Immature natural killer cell (primary cell): Measurements from ENCODE around the gene LIPA. TPM values are rescaled to one million over a fixed set of nuclear protein-coding genes. Genes with fewer than 3 reads are reported as not detected.
"Not testable (repeated sequence)": the region's sequence is repeated elsewhere in the genome, so short reads cannot be mapped to it uniquely, and the experiment has no call there.

ENCODE experiments used
- DNase-seq, 3 donors: peaks; one replicate each; pipeline ENCODE4 v3.0.0; 2022; ENCODE audit warnings: mixed read lengths in 1 of 3
- H3K27ac Mint-ChIP-seq, 6 donors: one replicate each; pipeline ENCODE4 v1.8.0; 2020; ENCODE audit warnings: mixed read lengths in 6 of 6, mild to moderate bottlenecking in 5 of 6, inconsistent platforms in 4 of 6, moderate library complexity in 3 of 6
- H3K27me3 Mint-ChIP-seq, 3 donors: one replicate each; pipeline ENCODE4 v1.8.0; 2020 to 2021; ENCODE audit warnings: low read depth in 3 of 3, mild to moderate bottlenecking in 3 of 3, mixed read lengths in 3 of 3, moderate library complexity in 3 of 3, inconsistent platforms in 1 of 3
- H3K36me3 Mint-ChIP-seq, 3 donors: one replicate each; pipeline ENCODE4 v1.8.0; 2020; ENCODE audit warnings: mixed read lengths in 3 of 3, inconsistent platforms in 2 of 3, mild to moderate bottlenecking in 2 of 3
- H3K4me1 Mint-ChIP-seq, 2 donors: one replicate each; pipeline ENCODE4 v1.8.0; 2020; ENCODE audit warnings: inconsistent platforms in 2 of 2, mild to moderate bottlenecking in 2 of 2, mixed read lengths in 2 of 2, moderate library complexity in 1 of 2
- H3K4me3 Mint-ChIP-seq, 5 donors: one replicate each; pipeline ENCODE4 v1.8.0; 2020; ENCODE audit warnings: mild to moderate bottlenecking in 5 of 5, mixed read lengths in 5 of 5, inconsistent platforms in 3 of 5, moderate library complexity in 3 of 5
- H3K9me3 Mint-ChIP-seq, 6 donors: one replicate each; pipeline ENCODE4 v1.8.0; 2020; ENCODE audit warnings: mild to moderate bottlenecking in 6 of 6, mixed read lengths in 6 of 6, inconsistent platforms in 4 of 6, moderate library complexity in 3 of 6
- polyA plus RNA-seq, 3 donors: library from polyadenylated mRNA; unstranded; fragments of 300-500 nt; fragmentation: Illumina TruSeq; gene quantifications; one replicate each; pipeline ENCODE4 v1.2.3, GENCODE V29; 2021

The LIPA gene
- polyA plus RNA-seq = 100 to 1,000 TPM; 120 to 196 (median 125) TPM

DNA sequence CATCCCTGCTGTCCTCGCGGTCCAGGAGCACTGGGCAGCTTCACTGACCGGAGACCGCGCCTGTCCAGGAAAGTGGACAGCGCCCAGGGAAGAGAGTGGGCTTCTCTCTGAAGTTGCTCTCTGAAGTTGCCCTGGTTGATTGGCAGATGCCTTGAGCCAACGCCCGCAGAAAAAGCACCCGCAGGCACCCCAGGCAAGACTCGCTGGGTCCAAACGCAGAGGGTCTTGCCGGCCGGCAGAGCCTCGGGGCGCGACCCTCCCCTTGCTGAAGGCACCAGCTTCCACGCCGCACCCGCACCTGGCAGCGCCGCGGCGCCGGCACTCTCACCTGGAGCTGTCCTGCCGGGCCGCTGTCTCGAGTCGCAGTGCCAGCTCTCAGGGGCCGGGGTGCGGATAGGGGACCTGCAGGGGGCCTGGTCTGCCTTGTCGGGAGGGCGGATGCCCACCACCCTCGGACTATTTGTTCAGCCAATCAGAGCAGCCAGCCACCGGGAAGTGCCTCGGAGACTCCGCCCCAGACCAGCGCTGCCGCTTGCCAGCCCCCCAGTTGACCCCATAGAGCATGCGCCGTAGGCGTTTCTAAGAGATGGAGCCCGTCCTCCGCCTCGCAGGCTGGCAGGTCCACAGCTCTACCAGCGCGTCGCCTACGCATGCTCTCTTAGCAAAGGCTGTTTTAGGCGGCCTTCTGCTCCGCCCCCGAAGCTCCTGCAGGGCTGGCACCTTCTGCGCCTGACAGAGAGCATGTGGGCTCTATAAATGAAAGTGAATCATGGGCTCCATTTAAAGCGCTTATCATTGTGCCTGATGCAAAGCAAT lies at the start of gene LIPA:
Gene LIPA (minus strand): TSS at position 367 of the 816 bp plus-strand sequence. CDS start 4,127 bp downstream, outside the sequence.
- H3K27ac Mint-ChIP-seq = peak within 1 kb of the TSS; percentile 79 to 86 (median 81)
- no peaks in the 10 kb centered on the region for H3K36me3 Mint-ChIP-seq
- H3K9me3 Mint-ChIP-seq = peaks cover 0 to 2% (median 0%) of the 10 kb centered on the region in 6 donors
- peak; percentile 96 to 98 (median 97) for DNase-seq
- H3K4me1 Mint-ChIP-seq = peaks cover 15 to 30% of the 10 kb centered on the region in 2 donors
- H3K4me3 Mint-ChIP-seq = peak within 1 kb of the TSS; percentile 88 to 90 (median 88)
- H3K27me3 Mint-ChIP-seq = peaks cover 0 to 5% (median 1%) of the 10 kb centered on the region in 3 donors

DNA sequence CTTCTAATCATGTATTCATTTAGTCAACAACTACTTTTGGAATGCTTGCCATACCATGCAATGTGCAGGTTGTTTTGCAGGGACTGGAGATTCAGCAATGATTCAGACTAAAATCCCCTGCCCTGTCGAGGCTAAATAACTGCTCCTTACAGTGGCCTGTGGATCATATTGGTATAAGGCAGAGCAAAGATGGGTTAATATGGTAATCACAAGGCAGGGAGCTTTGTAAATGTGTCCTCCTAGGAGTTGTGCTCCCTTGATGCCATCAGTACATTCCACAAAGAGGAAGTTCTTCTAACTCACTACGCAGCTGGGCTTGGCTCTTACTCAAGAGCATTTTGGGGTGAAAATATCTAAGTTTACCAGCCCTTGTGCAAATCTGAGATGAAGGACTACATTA lies 49.7 kb upstream of the LIPA start:
- Mint-ChIP-seq H3K27ac (peak overlapping the region; percentile 96 to 99 (median 98)), H3K36me3 (peaks cover 8 to 25% (median 24%) of the 10 kb centered on the region in 3 donors), H3K4me3 (peak overlapping the region; percentile 82 to 97 (median 96)), H3K4me1 (peaks cover 50 to 64% of the 10 kb centered on the region in 2 donors), H3K27me3 (peaks cover 0 to 6% (median 5%) of the 10 kb centered on the region in 3 donors), H3K9me3 (peaks cover 0 to 6% (median 0%) of the 10 kb centered on the region in 6 donors)
- DNase-seq = no peak

DNA sequence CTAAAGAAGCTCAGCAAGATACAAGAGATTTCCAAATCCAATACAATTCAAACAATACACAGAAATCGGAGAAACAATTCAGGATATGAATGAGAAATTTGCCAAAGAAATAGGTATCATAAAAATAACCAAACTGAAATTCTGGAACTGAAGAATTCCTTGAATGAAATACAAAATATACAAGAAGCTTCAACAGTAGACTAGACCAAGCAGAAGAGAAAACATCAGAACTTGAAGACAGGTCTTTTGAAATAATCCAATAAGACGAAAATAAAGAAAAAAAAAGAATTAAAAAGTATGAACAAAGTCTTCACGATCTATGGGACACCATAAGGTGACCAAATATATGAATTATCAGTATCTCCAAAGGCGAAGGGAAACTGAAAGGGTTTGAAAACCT lies 47.5 kb upstream of the LIPA start:
- Mint-ChIP-seq H3K27ac (peak overlapping the region in 1 of 6 donors; percentile 2), H3K4me1 (peaks cover 51 to 58% of the 10 kb centered on the region in 2 donors), H3K9me3 (peaks cover 0 to 6% (median 0%) of the 10 kb centered on the region in 6 donors), H3K36me3 (peaks cover 0 to 6% (median 6%) of the 10 kb centered on the region in 3 donors), H3K4me3 (no peak overlapping the region), H3K27me3 (peaks cover 0 to 7% (median 6%) of the 10 kb centered on the region in 3 donors)
- no peak for DNase-seq

DNA sequence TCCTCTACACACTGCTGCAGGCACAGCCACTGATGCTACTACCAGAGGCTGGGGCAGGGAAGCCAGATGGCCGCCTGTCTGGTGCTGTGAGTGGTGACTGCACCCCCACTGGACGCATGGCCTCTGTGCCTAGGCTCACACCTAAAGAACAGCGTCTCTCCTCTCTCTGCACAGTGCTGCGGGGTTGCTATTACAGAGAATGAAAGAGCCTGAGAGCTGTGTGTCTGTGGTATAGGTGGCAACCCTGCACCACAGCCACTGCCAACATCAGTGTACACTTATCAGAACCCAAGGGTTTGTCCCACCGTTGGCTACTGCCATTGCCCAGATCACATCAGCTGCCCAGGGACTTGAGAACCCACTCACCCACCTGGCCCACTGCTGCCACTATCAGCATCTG lies 46.2 kb upstream of the LIPA start:
- Mint-ChIP-seq H3K36me3 (peaks cover 0 to 3% (median 0%) of the 10 kb centered on the region in 3 donors), H3K9me3 (peaks cover 0 to 6% (median 0%) of the 10 kb centered on the region in 6 donors), H3K4me3 (no peak overlapping the region), H3K4me1 (peaks cover 41 to 50% of the 10 kb centered on the region in 2 donors), H3K27ac (peak overlapping the region in 3 of 6 donors; percentile 5 to 47 (median 42)), H3K27me3 (peaks cover 5 to 13% (median 6%) of the 10 kb centered on the region in 3 donors)
- peak in 1 of 3 donors; percentile 24 for DNase-seq

DNA sequence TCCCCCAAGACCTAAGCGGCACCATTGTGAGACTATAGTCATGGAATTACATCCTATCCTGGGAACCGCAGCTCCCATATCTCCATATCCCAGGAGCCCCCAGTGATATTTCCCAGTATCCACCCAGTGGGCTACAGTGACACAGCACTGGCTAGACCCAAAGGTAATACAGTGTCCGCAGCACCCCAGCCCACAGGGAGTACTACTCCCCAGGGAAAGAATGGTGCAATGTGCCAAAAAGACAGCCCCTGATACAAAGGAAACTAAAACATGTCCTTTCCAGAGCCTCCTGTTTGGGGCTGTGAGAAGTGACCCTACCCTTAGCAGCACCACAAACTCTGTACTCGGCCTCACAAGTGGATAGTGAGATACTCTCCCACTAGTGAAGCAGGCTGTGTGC lies 45.8 kb upstream of the LIPA start:
- Mint-ChIP-seq H3K36me3 (peaks cover 0 to 3% (median 0%) of the 10 kb centered on the region in 3 donors), H3K4me1 (peaks cover 37 to 45% of the 10 kb centered on the region in 2 donors), H3K27me3 (peaks cover 5 to 13% (median 6%) of the 10 kb centered on the region in 3 donors), H3K27ac (peak overlapping the region in 3 of 6 donors; percentile 5 to 47 (median 42)), H3K9me3 (peaks cover 0 to 6% (median 0%) of the 10 kb centered on the region in 6 donors), H3K4me3 (no peak overlapping the region)
- no peak for DNase-seq

DNA sequence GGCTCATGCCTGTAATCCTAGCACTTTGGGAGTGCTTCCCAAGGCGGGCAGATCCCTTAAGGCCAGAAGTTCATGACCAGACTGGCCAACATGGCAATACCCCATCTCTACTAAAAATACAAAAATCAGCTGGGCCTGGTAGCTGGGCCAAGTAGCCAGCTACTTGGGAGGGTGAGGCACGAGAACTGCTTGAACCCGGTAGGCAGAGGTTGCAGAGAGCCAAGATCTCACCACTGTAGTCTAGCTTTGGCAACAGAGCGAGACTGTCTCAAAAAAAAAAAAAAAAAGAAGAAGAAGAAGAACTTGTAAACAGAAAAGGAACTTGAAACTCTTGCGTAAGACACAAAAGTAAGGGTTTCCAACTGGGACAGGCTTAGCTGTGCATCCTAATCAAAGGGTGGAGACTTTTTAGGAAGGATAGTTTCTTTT lies 44.7 kb upstream of the LIPA start:
- peaks cover 0 to 3% (median 0%) of the 10 kb centered on the region in 3 donors for H3K36me3 Mint-ChIP-seq
- H3K27ac Mint-ChIP-seq = no peak overlapping the region
- no peak overlapping the region for H3K4me3 Mint-ChIP-seq
- peaks cover 25 to 34% of the 10 kb centered on the region in 2 donors for H3K4me1 Mint-ChIP-seq
- DNase-seq = no peak
- peaks cover 0 to 6% (median 0%) of the 10 kb centered on the region in 6 donors for H3K9me3 Mint-ChIP-seq
- H3K27me3 Mint-ChIP-seq = peaks cover 4 to 10% (median 5%) of the 10 kb centered on the region in 3 donors

DNA sequence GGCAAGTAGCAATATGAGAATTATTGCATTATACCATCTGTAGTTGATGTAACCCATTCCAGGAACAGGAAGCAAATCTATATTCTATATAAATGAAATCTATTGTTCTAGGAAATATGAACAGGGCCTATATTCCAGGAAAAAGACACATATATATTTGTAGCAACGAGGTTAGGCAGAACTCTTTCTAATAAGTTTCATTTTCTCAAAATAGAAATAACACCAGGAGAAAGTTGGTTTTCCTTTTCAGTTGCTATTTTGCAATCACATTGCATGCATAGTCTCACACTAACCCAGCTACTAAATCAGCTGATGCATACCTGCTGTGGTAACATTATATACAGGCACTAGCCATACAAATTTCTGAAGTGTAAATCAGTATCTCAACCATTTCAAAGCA lies 44.0 kb upstream of the LIPA start:
- Mint-ChIP-seq H3K9me3 (peaks cover 0 to 6% (median 0%) of the 10 kb centered on the region in 6 donors), H3K4me3 (peak overlapping the region in 1 of 5 donors; percentile 7), H3K4me1 (peaks cover 21 to 28% of the 10 kb centered on the region in 2 donors), H3K36me3 (peaks cover 0 to 3% (median 0%) of the 10 kb centered on the region in 3 donors), H3K27ac (peak overlapping the region in 1 of 6 donors; percentile 25), H3K27me3 (peaks cover 4 to 10% (median 5%) of the 10 kb centered on the region in 3 donors)
- DNase-seq = no peak

DNA sequence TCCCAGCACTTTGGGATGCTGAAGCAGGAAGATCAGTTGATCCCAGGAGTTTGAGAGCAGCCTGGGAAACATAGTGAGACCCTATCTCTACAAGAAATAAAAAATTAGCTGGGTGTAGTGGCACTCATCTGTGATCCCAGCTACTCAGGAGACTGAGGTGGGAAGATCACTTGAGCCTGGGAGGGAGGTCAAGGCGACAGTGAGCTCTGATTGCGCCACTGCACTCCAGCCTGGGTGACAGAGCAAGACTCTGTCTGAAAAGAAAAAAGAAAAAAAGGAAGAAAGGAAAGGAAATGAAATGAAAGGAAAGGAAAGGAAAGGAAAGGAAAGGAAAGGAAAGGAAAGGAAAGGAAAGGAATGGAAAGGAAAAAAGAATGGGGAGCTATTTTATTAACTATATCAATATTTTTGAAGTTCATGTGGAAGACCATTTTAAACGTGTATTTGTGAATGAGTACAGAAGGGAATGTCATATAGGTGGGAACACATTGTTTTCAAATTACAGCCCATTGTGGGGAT lies 43.2 kb upstream of the LIPA start:
- H3K27me3 Mint-ChIP-seq = peaks cover 4 to 10% (median 5%) of the 10 kb centered on the region in 3 donors
- peaks cover 0 to 3% (median 0%) of the 10 kb centered on the region in 3 donors for H3K36me3 Mint-ChIP-seq
- peak overlapping the region in 1 of 6 donors; percentile 61 for H3K27ac Mint-ChIP-seq
- peaks cover 18 to 23% of the 10 kb centered on the region in 2 donors for H3K4me1 Mint-ChIP-seq
- DNase-seq = no peak
- H3K4me3 Mint-ChIP-seq = peak overlapping the region in 1 of 5 donors; percentile 11
- H3K9me3 Mint-ChIP-seq = peaks cover 0 to 6% (median 0%) of the 10 kb centered on the region in 6 donors

DNA sequence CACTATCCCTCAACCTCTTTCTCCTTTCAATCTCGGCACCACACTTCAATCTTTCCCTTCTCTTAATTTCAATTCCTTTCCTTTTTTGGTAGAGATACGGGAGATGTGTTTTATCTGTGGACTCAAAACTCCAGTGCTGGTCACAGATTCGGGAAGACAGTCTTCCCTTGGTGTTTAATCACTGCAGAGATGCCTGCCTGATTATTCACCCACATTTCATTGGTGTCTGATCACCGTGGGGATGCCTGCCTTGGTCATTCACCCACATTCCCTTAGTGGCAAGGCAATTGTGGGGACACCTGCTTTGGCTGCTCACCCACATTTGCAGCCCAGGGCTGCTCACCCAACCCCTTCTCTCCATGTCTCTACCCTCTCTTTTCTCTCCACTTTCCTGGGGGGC lies 33.7 kb upstream of the LIPA start:
- H3K9me3 Mint-ChIP-seq, H3K27ac Mint-ChIP-seq, H3K4me1 Mint-ChIP-seq, H3K27me3 Mint-ChIP-seq, H3K4me3 Mint-ChIP-seq, DNase-seq, H3K36me3 Mint-ChIP-seq: not testable (repeated sequence)

DNA sequence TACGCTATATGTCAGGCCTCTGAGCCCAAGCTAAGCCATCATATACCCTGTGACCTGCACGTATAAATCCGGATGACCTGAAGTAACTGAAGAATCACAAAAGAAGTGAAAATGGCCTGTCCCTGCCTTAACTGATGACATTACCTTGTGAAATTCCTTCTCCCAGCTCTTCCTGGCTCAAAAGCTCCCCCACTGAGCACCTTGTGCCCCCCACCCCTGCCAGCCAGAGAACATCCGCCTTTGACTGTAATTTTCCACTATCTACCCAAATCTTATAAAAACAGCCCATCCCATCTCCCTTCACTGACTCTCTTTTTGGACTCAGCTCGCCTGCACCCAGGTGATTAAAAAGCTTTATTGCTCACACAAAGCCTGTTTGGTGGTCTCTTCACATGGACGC lies 33.1 kb upstream of the LIPA start:
- not testable (repeated sequence) for H3K9me3 Mint-ChIP-seq, H3K4me3 Mint-ChIP-seq, H3K4me1 Mint-ChIP-seq, H3K27ac Mint-ChIP-seq, DNase-seq, H3K36me3 Mint-ChIP-seq, H3K27me3 Mint-ChIP-seq

DNA sequence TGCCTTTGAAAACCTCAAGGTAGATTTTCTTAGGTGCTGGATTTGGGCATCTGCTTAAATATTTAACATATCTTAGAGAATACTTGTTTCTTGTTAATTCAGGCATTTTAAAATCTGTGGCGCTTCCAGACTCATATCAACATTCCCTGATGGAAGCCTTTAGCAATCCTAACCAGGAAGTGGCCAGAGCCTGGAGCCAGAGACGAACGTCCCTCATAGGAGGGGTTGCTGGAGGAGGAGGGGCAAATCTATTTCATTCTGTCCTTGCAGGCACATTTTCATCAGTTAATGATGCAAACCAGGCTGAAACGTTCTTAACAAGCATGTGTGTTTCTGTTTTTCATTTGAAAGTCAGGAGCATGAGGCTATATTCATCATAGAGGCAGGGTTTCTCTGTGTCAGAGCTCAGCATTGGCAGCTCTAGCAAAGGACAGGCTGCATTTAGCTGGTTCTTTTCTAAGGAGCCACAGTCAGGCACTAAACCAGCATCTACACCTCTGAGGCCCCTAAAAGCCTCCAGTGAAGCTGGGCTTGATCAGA lies 32.4 kb upstream of the LIPA start:
- Mint-ChIP-seq H3K9me3 (peaks cover 0 to 5% (median 0%) of the 10 kb centered on the region in 6 donors), H3K4me1 (no peaks in the 10 kb centered on the region), H3K36me3 (no peaks in the 10 kb centered on the region), H3K4me3 (no peak overlapping the region), H3K27ac (no peak overlapping the region), H3K27me3 (peaks cover 2 to 6% (median 4%) of the 10 kb centered on the region in 3 donors)
- DNase-seq = no peak

DNA sequence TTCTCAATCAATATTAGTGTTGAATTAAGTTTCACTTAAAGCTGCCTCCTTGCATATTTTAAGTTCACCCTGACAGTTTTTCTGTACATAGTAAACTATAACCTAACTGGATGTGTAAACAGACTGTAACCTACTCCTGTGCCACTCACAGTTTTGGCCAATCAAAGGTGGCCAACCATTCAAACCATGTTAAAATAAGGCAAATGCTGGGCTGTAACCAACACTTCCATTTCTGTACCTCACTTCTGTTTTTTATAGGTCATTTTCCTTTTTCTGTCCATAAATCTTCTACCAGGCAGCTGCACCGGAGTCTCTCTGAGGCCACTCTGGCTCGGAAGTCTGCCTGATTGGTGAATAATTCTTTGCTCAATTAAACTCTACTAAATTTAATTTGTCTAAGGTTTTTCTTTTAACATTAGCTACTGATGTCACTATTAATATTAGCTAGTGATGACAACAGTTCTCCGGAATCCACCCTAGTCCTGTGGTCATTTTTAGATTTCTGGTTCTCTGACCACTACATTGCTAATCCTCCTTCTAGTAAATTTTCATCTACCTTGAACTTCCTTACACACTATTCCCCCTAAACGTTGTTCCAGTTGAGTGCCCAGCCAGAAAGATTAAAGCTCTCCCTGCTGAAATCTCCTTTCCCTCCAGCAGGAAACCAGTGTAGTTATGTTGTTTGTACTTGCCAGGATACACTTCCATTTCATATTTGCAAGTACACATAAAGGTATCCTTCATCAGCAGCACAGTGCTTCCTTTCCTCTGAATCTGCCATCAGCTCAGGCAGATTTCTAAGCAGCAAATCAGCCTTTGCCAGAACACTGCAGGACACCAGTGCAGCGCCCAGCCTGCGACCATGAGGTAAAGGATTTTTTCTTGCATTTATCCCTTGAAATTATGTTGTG lies 31.7 kb upstream of the LIPA start:
- DNase-seq = no peak
- Mint-ChIP-seq H3K27ac (no peak overlapping the region), H3K4me1 (no peaks in the 10 kb centered on the region), H3K4me3 (no peak overlapping the region), H3K9me3 (peaks cover 0 to 5% (median 0%) of the 10 kb centered on the region in 6 donors), H3K36me3 (no peaks in the 10 kb centered on the region), H3K27me3 (peaks cover 2 to 6% (median 4%) of the 10 kb centered on the region in 3 donors)
